Ecto neural progenitor cell (in vitro differentiated cells): ENCODE results near the gene SNRNP35.
"Not testable (repeated sequence)": the region's sequence is repeated elsewhere in the genome, so short reads cannot be mapped to it uniquely, and the experiment has no call there.

Source experiments
- DNase-seq: peaks from one replicate; pipeline ENCODE4 v3.0.0-alpha.2; 2018; ENCODE audit warnings: low spot score

The SNRNP35 gene, protein sequence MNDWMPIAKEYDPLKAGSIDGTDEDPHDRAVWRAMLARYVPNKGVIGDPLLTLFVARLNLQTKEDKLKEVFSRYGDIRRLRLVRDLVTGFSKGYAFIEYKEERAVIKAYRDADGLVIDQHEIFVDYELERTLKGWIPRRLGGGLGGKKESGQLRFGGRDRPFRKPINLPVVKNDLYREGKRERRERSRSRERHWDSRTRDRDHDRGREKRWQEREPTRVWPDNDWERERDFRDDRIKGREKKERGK

DNA sequence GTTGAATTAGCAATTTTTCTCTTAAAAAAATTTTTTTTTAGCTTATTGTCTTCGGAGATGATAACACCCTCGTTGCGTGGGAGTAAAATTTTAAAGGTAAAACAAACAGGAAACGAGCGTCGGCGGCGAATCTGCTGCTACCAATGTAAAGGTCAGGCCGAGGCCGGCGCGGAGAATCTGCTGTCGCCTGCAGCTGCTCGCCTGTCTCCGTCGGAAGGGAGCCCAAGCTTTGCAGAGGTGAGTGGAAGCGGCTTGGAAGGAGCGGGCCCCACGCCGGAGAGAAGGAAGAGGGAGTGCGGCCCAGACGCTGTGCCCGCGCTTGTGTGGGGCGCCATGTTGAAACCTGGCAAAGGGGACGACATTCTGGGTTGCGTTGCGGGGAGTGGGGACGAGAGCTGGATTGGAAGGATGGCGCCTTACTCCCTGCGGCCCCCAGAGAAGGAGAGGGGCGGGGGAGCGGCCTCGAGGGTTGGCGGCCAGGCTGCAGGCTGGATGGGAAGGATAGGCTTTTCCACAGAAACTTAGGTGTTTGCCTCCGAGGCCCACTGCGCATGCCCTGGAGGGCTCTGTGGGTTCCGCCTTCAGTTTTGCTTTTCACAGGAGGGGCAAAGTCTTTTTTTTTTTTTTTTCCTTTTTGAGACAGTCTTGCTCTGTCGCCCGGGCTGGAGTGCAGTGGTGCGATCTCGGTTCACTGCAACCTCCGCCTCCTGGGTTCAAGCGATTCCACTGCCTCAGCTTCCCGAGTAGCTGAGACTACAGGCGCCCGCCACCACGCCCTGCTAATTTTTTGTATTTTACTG, at the start of gene SNRNP35:
SNRNP35 (plus strand) TSS at position 160 of the 800 bp plus-strand sequence. CDS start 7,402 bp downstream, outside the sequence.
- DNase-seq: peak; percentile 90

DNA sequence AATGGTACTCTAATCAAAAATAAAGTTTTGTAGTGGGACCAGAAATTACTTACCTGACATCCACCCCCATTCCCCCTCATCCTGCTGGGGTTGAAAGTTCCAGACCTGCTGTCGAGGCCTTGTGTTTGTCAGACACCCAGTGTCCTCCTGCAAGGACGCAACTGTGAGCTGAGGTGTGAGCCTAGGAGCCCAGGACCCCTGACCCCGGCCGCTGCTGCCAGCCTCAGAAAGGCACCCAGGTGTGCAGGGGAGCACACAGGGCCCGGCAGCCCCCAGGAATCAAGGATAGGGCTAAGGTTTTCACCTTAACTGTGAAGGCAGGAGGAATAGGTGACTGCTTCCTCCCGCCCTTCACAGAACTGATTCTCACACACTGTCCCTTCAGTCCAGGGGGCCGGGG, 49.3 kb upstream of the SNRNP35 start:
- DNase-seq: not testable (repeated sequence)

GRCh38 chr12:123409284-123410040, 48.5 kb upstream of the SNRNP35 start:
- not testable (repeated sequence) for DNase-seq

GRCh38 chr12:123410041-123410412, 47.9 kb upstream of the SNRNP35 start:
- no peak for DNase-seq

- no peak for DNase-seq
Observed at GRCh38 chr12:123421314-123421713, 36.6 kb upstream of the SNRNP35 start.

DNA sequence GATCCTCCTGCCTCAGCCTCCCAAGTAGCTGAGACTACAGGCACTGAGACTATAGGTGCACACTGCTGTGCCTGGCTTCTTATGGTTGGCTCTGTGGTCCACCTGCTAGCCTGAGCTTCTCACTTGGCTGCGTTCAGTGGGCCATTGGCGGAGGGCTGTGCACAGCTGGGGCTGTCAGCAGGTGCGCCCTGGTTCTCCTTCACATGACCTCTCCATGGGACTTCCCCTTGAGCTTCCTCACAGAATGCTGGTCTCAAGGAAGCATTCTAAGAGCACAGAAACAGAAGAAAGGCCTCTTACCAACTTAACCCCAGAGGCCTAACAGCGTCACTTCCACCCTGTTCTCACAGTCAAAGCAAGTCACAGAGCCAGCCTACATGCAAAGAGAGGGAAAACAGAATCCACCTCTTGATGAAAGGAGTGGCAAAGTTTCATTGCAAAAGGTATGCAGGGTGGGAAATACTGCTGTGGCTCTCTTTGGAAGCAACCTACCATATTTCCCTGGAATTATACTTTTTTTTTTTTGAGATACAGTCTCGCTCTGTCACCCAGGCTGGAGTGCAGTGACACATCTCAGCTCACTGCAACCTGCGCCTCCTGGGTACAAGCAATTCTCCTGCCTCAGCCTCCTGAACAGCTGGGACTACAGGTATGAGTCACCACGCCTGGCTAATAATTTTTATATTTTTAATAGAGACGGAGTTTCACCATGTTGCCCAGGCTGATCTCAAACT, 30.7 kb upstream of the SNRNP35 start:
- DNase-seq: no peak

- no peak for DNase-seq
Observed at GRCh38 chr12:123428591-123428990, 29.3 kb upstream of the SNRNP35 start.

DNA sequence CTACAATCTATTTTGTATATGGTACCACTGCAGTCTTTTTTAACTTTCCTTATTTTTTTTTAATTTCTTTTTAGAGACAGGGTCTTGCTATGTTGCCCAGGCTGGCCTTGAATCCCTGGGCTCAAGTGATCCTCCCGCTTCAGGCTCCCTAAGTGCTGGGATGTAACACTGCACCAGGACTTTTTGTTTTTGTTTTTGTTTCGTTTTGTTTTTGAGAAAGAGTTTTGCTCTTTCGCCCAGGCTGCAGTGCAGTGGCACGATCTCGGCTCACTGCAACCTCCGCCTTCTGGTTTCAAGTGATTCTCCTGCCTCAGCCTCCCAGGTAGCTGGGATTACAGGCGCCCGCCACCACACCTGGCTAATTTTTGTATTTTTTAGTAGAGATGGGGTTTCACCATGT, 28.8 kb upstream of the SNRNP35 start:
- DNase-seq: not testable (repeated sequence)

- DNase-seq: not testable (repeated sequence)
Observed at GRCh38 chr12:123431951-123432817, 25.8 kb upstream of the SNRNP35 start.

DNA sequence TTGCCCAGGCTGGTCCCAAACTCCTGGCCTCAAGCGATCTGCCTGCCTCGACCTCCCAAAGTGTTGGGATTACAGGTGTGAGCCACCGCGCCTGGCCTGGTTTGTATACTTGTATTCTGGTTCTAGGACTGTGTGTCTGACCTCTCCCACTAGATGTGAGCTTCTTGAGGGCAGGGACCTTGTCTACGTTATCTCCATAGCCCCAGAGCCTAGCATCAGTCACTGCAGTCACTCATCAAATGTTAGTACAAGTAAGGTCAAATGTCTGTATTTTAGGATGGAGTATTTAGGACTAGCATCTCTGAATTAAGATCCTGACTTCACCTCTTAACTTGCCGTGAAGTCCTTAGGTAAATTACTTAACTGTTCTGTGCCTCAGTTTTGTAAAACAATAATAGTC, 24.3 kb upstream of the SNRNP35 start:
- DNase-seq: no peak

DNA sequence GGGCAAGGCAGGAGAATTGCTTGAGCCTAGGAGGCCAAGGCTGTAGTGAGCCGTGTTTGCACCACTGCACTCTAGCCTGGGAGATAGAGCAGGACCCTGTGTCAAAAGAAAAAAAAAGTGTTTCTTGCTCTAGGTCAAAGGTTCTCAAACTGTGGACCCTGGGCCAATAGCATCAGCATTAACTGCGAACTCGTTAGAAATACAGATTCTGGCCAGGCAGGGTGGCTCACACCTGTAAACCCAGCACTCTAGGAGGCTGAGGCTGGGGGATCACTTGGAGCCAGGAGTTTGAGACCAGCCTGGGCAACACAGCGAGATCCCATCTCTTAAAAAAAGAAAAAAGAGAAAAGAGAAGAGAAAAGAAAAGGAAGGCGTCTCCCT, 22.3 kb upstream of the SNRNP35 start:
- DNase-seq: no peak

DNA sequence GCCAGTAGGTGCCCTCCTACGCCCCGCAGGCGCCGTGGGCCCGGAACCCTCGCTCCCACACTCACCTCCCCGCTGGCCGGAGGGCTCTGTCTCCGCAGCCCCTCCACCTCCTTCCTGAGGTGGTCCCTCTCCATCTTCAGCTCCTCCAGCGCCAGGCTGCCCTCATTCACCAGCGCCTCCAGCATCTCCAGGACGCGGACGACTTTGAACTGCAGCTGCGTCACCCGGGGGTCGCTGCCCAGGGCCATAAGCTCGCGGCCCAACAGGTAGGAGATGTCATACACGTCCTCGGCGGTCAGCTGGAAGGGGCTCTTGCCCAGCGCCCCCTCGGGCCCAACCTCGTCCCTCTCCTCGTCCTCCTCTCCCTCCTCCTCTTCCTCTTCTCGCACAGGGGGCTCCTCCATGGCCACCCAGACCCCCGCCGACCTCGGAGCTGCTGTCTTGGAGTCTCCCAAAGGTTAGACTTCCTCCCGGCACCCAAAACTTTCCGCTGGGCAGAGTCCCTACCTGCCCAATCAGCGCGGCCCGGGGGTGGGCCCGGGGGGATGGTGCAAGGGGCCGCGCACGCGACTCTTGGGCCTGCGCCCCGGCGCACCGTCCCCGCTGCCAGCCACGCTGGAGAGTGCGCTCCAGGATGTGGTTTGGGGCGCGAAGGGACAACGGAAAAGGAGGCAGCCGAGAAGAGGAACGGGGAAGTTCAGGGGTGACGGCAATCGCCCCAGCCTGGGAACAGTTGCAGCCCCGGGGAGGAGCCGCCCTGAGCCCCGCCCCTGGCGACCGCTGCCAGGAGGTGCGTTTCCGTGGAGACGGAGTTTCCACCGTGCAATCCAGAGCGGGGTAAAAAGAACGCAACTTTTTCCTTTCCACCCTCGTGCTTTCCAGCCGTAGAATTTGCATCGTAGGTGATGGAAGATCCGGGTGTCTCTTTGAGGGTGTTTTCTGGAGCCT, 21.6 kb upstream of the SNRNP35 start, which contains the start of gene RILPL2:
RILPL2 (minus strand) TSS at position 668 of the 948 bp plus-strand sequence; CDS start at position 404, 264 bp downstream.
- DNase-seq: peak; percentile 89

- DNase-seq: no peak
Observed at GRCh38 chr12:123441523-123442164, 16.3 kb upstream of the SNRNP35 start.

GRCh38 chr12:123442774-123443173, 15.2 kb upstream of the SNRNP35 start:
- no peak for DNase-seq

DNA sequence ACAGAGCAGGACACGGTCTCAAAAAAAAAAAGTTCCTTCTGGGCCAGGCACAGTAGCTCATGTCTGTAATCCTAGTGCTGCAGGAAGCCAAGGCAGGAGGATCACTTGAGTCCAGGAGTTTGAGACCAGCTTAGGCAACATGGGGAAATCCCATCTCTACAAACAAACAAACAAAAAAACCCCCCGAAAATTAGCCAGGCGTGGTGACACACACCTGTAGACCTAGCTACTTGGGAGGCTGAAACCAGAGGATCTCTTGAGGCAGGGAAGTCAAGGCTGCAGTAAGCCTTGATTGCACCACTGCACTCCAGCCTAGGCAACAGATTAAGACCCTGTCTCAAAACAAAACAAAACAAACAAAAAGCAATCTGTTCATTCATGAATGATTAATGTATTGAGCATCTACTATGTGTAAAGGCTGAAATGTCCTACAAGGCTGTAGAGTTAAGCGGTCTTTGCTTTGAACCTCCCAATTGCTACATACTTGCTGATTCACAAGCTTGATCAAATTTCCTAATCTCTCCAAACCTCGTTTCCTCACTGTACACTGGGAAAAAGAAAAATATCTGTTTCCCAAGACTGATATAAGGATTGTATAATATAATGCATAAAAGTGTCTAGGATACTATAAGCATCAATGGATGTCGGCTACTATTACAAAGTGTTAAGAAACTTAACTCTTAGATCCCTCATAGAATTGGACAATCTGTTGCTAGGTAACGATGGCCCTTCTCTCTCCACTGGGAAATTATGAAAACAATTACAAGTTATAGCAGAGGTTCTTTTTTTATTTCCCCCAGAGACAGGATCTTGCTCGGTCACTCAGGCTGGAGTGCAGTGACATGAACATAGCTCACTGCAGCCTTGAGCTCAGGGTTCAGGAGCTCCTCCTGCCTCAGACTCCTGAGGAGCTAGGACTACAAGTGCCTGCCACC, 13.6 kb upstream of the SNRNP35 start:
- DNase-seq: no peak

GRCh38 chr12:123445388-123446332, 12.3 kb upstream of the SNRNP35 start:
- DNase-seq: no peak

DNA sequence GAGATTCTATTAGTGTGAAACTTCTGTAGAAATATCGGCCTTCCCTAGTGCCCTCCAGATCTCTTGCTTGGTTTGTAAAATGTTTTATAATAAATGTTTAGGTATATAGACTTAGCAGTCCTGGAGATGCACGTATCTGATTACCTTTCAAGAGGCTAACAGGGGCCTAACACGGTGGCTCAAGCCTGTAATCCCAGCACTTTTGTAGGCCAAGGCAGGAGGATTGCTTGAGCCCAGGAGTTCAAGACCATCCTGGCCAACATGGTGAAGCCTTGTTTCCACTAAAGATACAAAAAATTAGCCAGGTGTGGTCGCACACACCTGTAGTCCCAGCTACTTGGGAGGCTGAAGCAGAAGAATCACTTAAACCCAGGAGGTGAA, 11.6 kb upstream of the SNRNP35 start:
- no peak for DNase-seq
